Measurements from ENCODE around the gene TCOF1.
A peak's percentile ranks its signal among the peaks of the same experiment; 100 is the strongest.

Gene TCOF1, protein sequence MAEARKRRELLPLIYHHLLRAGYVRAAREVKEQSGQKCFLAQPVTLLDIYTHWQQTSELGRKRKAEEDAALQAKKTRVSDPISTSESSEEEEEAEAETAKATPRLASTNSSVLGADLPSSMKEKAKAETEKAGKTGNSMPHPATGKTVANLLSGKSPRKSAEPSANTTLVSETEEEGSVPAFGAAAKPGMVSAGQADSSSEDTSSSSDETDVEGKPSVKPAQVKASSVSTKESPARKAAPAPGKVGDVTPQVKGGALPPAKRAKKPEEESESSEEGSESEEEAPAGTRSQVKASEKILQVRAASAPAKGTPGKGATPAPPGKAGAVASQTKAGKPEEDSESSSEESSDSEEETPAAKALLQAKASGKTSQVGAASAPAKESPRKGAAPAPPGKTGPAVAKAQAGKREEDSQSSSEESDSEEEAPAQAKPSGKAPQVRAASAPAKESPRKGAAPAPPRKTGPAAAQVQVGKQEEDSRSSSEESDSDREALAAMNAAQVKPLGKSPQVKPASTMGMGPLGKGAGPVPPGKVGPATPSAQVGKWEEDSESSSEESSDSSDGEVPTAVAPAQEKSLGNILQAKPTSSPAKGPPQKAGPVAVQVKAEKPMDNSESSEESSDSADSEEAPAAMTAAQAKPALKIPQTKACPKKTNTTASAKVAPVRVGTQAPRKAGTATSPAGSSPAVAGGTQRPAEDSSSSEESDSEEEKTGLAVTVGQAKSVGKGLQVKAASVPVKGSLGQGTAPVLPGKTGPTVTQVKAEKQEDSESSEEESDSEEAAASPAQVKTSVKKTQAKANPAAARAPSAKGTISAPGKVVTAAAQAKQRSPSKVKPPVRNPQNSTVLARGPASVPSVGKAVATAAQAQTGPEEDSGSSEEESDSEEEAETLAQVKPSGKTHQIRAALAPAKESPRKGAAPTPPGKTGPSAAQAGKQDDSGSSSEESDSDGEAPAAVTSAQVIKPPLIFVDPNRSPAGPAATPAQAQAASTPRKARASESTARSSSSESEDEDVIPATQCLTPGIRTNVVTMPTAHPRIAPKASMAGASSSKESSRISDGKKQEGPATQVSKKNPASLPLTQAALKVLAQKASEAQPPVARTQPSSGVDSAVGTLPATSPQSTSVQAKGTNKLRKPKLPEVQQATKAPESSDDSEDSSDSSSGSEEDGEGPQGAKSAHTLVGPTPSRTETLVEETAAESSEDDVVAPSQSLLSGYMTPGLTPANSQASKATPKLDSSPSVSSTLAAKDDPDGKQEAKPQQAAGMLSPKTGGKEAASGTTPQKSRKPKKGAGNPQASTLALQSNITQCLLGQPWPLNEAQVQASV (N-terminal part only)

DNA sequence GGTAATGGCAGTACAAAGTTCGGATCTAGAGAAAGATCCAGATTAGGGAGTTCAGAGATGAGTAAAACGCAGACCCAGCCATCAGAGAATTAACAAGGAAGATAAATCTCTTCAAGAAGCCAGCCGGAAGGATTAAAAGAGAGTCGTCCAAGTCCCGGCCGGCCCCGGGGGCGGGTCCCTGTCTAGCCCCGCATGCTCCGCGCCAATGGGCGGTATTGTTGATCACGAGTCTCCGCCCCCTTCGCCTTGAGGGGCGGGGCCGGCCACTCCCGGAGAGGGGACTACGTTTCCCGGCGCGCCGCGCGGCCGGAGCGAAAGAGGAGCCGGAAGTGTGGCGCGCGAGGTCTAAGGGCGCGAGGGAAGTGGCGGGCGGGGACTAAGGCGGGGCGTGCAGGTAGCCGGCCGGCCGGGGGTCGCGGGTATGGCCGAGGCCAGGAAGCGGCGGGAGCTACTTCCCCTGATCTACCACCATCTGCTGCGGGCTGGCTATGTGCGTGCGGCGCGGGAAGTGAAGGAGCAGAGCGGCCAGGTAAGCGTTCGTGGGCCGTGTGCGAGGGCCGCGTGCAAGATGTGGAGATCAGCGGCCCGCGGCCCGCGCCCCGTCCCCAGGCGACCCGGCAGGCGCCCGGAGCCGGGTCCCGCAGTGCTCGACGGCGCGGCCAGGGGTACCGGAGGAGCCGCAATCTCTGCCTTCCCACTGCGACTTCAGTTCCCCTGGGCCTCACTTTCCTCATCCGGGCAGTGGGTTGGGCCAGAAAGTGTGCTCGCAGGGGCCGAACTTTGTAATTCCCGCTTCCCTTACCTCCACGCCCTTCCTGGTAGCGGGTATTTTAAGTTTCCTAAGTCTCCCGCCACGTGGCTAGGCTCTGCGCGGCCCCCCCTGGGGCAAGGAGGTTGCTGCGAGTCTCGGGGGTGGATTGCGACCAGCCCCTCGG is at the start of gene TCOF1:
TCOF1 (plus strand) TSS at position 372 of the 935 bp plus-strand sequence; CDS start at position 422, 50 bp downstream.
- TF ChIP-seq, protein P1, sequence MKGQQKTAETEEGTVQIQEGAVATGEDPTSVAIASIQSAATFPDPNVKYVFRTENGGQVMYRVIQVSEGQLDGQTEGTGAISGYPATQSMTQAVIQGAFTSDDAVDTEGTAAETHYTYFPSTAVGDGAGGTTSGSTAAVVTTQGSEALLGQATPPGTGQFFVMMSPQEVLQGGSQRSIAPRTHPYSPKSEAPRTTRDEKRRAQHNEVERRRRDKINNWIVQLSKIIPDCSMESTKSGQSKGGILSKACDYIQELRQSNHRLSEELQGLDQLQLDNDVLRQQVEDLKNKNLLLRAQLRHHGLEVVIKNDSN (IDR thresholded peaks at IDR 0.05), result 0 out of 2 replicates have a peak, but pooled peaks have one; percentile 31
- TF ChIP-seq TAF1 (IDR thresholded peaks at IDR 0.05; ENCODE audit: low read depth) (peak; percentile 54), ZBTB7A (IDR thresholded peaks at IDR 0.05; ENCODE audit: low read depth) (peak; percentile 95), RAD21 (IDR thresholded peaks at IDR 0.05; ENCODE audit: low read depth) (no peak), NFIC (IDR thresholded peaks at IDR 0.05) (no peak), FOXM1 (IDR thresholded peaks at IDR 0.05; ENCODE audit: borderline replicate concordance, low read depth) (no peak)
- TF ChIP-seq, protein P2, sequence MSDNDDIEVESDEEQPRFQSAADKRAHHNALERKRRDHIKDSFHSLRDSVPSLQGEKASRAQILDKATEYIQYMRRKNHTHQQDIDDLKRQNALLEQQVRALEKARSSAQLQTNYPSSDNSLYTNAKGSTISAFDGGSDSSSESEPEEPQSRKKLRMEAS (IDR thresholded peaks at IDR 0.05), result peak; percentile 87

DNA sequence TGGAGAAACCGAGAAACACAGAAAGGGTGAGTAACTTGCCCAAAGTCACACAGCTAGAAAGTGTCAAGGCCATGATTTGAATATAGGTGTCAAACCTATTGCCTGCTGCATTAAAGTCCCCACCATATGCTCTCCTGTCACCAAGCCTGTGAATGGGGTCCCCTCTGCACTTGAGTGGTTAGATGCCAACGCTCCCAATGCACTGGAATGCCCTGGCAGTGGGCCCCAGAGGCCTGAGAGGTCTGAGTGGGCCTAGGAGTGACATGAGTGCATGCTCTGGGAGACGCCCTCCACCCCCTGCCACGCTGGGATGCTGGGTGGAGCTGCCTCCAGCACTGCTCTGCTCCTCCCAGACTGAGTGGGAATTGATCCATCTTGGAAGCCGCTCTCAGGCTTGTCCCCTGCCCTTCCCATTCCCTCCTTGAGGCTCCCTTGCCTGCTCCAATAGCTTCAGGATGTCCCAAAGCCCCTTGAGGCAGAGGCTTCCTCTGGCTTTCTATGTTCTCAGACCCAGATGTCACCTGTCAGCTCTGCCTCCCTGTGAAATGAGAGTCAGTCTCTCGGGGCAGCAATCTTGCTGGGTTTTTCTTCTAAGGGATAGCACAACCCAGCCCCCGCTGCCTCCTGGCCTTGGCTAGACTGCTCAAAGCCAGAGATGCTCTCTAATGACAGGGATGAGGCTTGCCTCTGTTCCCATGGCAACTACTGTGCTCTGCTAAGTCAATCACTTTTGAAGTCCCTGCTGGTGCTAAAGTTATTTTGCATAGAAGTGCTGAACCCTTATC is 48.2 kb upstream of the TCOF1 start:
- TF ChIP-seq, protein P3, sequence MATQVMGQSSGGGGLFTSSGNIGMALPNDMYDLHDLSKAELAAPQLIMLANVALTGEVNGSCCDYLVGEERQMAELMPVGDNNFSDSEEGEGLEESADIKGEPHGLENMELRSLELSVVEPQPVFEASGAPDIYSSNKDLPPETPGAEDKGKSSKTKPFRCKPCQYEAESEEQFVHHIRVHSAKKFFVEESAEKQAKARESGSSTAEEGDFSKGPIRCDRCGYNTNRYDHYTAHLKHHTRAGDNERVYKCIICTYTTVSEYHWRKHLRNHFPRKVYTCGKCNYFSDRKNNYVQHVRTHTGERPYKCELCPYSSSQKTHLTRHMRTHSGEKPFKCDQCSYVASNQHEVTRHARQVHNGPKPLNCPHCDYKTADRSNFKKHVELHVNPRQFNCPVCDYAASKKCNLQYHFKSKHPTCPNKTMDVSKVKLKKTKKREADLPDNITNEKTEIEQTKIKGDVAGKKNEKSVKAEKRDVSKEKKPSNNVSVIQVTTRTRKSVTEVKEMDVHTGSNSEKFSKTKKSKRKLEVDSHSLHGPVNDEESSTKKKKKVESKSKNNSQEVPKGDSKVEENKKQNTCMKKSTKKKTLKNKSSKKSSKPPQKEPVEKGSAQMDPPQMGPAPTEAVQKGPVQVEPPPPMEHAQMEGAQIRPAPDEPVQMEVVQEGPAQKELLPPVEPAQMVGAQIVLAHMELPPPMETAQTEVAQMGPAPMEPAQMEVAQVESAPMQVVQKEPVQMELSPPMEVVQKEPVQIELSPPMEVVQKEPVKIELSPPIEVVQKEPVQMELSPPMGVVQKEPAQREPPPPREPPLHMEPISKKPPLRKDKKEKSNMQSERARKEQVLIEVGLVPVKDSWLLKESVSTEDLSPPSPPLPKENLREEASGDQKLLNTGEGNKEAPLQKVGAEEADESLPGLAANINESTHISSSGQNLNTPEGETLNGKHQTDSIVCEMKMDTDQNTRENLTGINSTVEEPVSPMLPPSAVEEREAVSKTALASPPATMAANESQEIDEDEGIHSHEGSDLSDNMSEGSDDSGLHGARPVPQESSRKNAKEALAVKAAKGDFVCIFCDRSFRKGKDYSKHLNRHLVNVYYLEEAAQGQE (IDR thresholded peaks at IDR 0.05; ENCODE audit: low read depth), result no peak
- no peak for TF ChIP-seq EGR1 (IDR thresholded peaks at IDR 0.05)
- TF ChIP-seq YY1 (IDR thresholded peaks at IDR 0.05; ENCODE audit: low read depth), result no peak
- no peak for TF ChIP-seq EP300 (IDR thresholded peaks at IDR 0.05; ENCODE audit: borderline replicate concordance)
- TF ChIP-seq FOXM1 (IDR thresholded peaks at IDR 0.05; ENCODE audit: borderline replicate concordance, low read depth), result no peak
- TF ChIP-seq ZBTB7A (IDR thresholded peaks at IDR 0.05; ENCODE audit: low read depth), result no peak
- no peak for TF ChIP-seq CEBPB (IDR thresholded peaks at IDR 0.05)
- no peak for TF ChIP-seq TEAD4 (IDR thresholded peaks at IDR 0.05)
- TF ChIP-seq NFIC (IDR thresholded peaks at IDR 0.05), result no peak
- no peak for TF ChIP-seq CREB1 (IDR thresholded peaks at IDR 0.05; ENCODE audit: low read depth)
- no peak for TF ChIP-seq RAD21 (IDR thresholded peaks at IDR 0.05; ENCODE audit: low read depth)
- TF ChIP-seq, protein P2 (IDR thresholded peaks at IDR 0.05), result no peak
- no peak for TF ChIP-seq TAF1 (IDR thresholded peaks at IDR 0.05; ENCODE audit: low read depth)
- TF ChIP-seq TCF12 (IDR thresholded peaks at IDR 0.05; ENCODE audit: low read depth), result no peak

DNA sequence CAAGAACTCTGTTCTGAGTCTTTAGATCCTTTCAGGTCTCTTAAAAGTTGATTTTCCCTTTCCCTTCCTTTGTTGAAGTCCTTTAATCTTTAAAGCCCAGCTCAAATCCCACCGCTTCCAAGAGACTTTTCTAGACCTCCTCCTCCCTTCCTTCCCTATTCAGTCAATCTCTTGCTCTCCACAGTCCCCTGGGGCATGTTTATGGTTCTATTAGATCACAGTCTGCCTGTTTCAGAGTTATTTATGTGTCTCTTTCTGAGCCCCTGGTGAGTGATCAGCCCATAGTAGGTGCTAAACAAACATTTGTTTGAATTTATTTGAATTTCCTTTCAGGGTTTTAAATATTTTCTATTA is 47.6 kb upstream of the TCOF1 start:
- no peak for TF ChIP-seq CREB1 (IDR thresholded peaks at IDR 0.05; ENCODE audit: low read depth)
- no peak for TF ChIP-seq TEAD4 (IDR thresholded peaks at IDR 0.05)
- TF ChIP-seq, protein P2 (IDR thresholded peaks at IDR 0.05), result no peak
- TF ChIP-seq EGR1 (IDR thresholded peaks at IDR 0.05), result no peak
- no peak for TF ChIP-seq TAF1 (IDR thresholded peaks at IDR 0.05; ENCODE audit: low read depth)
- no peak for TF ChIP-seq ZBTB7A (IDR thresholded peaks at IDR 0.05; ENCODE audit: low read depth)
- TF ChIP-seq RAD21 (IDR thresholded peaks at IDR 0.05; ENCODE audit: low read depth), result no peak
- TF ChIP-seq, protein P3 (IDR thresholded peaks at IDR 0.05; ENCODE audit: low read depth), result no peak
- no peak for TF ChIP-seq EP300 (IDR thresholded peaks at IDR 0.05; ENCODE audit: borderline replicate concordance)
- TF ChIP-seq YY1 (IDR thresholded peaks at IDR 0.05; ENCODE audit: low read depth), result no peak
- no peak for TF ChIP-seq FOXM1 (IDR thresholded peaks at IDR 0.05; ENCODE audit: borderline replicate concordance, low read depth)
- TF ChIP-seq, protein P1 (IDR thresholded peaks at IDR 0.05), result no peak
